Cortex of kidney (tissue), 1 donor: Measurements from ENCODE around the gene ACVR1B.

Experiments
- DNase-seq: peaks from one replicate; lab custom pipeline; 2025; lab: John Stamatoyannopoulos, UW

Gene ACVR1B

DNA sequence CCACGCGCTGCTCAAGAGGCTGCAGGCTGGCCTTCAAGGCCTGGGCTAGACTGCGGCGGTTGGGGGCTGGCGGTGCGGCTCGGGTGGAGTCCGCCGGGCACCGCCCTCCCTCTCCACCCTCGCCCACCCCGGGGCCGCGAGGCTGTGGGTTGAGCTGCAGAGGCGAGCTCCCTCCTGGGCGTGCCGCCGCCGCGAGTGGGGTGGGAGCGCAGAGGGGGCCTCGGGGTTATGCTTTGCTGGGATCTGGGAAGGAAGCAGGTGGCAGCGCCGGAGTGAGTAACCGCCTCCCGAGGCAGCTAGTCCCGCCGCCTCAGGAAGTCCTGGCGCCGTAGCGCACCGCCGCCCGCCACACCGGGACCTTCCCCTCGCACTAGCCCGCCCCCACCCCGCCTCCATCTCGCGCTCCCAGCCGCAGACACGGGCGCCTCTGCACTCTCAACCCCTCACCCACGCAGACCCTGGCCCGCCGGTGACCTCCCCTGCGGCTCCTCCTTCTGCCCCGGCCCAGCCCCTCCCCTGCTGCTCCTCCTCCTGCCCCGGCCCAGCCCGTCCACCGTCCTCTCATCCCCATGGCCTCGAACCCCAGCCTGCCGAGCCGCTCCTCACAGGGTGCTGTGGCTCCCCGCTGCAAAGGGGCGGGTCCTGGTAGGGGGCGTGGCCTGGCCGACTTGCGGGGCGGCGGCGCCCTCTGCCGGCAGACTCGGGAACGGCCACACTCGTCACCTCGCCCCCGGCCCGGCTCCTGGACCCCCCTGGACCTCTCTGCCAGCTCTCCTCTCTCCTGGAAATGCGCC lies 71.9 kb downstream of the ACVR1B start:
- DNase-seq: no peak

- no peak for DNase-seq
Observed at GRCh38 chr12:52023976-52024688, 72.6 kb downstream of the ACVR1B start.

- no peak for DNase-seq
Observed at GRCh38 chr12:52024845-52025230, 73.3 kb downstream of the ACVR1B start.

DNA sequence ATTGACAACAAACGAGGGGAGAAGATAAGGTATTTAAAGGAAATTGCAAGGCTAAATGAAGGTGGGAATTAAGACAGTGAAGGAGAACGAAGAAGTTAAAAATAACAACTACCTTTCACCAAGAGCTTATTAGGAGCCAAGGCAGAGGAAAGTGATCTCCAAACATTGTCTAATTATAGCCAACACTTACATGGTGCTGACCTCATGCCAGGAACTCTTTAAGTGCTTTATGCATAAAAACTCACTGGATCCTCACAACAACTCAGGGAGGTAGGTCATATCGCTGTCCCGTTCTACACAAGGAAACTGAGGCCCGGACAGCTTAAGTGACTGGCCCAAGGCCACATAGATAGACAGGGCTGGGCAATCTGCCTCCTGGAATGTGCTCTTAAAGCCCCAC lies 74.8 kb downstream of the ACVR1B start:
- no peak for DNase-seq

DNA sequence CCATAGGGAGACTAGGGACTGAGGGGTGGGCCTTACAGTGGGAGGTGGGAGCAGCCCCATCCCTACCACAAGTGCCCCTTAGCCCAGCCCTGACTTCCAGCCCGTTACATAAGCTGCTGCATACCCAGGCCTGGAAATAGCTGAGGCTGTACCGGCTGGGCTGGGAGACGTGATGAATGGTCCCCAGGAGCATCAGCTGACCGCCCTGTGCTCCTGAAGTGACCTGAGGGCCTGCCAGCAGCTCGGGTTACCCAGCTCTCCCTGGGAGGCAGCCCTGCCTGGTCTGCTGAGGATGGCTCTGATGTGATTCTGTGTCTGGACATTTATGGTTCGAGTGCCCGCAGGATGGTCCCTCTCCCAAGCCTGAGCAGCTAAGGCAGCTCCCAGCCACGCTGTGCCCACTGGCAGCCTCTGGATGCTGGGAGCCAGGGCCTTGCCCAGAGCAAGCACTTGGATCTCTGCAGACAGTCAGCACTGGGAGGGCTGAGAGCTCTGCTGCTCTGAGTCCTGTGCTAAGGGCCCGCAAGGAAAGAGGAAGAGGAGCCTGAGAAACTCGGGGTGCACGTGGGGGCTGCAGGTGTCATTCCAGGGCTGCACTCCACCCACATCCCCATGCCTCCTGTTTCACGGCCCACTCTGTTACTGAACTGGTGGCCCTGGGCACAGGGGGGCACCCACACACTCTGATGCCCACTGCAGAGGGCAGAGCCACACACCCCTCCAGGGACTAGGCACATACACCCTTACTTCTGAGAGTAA lies 75.8 kb downstream of the ACVR1B start:
- DNase-seq: no peak

- no peak for DNase-seq
Observed at GRCh38 chr12:52029685-52030084, 78.2 kb downstream of the ACVR1B start.

- DNase-seq: no peak
Observed at GRCh38 chr12:52032446-52032803, 80.9 kb downstream of the ACVR1B start.

DNA sequence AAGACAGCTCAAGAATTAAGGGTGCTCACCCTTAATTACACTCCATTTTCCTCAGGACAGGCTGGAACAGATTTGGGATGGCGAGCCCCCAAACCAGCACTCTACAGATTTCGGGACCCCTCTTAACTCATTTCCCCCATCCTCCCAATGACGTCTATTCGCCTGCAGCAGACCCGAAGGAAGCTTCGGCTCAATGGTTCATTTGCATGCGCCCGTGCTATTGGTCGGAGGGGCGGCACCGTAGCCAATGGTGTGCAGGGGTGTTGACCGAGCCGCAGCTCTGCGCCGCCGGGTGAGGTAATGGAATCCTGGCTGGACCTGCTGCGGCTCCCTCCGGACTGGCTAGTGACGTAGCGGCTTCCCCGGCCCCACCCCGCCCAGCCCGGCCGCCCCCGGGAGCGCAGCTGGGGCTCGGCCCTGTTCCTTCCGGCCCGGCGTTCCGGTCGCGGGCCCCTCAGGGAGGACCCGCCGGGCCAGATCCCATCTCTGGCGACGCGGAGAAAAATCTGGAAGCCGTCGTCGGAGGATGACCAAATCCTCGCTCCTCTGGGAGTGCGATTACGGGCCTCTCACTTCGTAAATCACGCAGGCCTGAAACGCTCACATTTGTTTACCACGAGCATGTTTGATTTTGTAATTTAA lies 81.4 kb downstream of the ACVR1B start:
- peak; percentile 88 for DNase-seq

- no peak for DNase-seq
Observed at GRCh38 chr12:52033446-52034140, 82.1 kb downstream of the ACVR1B start.

- DNase-seq: no peak
Observed at GRCh38 chr12:52035190-52035589, 83.7 kb downstream of the ACVR1B start.

DNA sequence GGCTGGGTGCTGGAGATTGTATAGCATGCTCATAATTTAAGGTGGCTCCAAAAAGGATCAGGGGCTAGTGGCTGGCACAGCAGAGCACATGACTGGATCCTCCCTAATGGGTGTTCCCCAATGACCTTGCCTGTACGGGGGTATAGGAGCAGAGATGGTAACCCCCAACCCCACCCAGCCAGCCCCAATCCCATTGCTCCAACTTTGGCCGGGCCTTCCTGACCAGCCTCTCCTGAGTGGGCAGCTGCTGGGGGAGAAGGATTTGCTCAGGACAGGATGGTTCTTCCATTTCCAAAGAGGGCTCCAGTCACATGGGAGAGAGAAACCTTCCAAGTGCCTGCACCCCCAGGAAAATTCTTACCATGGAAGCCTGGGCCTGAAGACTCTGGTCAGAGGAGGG lies 84.4 kb downstream of the ACVR1B start:
- no peak for DNase-seq

- peak; percentile 40 for DNase-seq
Observed at GRCh38 chr12:52036587-52037171, 85.2 kb downstream of the ACVR1B start.

DNA sequence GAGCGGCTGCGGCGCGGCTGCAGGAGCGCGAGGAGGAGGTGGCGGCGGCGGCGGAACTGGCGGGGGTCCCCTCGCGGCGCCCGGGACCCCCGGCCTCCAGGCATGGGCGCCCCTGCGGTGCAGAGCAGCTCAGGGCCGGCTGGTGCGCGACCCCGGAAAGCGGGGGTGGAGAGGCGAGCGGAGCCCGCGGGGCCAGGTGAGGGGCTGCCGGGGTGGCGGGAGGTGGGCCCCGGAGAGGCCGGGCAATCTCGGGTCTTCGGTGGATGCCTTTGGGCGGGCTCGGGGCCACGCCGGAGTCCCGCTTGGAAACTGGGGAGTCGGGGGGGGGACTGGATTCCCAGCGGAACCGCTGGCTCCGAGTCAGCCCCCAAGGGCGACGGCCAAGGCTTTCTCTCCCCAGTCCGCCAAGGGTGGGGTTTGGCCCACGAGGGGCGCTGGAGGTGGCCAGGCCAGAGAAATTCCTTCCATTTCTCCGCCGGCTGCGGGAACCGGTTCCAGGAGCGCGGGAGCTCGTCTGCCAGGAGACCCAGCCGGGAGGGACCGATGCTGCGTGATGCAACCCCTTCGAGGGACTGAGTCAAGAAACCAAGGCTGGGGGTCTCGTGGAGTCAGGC lies 85.9 kb downstream of the ACVR1B start:
- no peak for DNase-seq

GRCh38 chr12:52038447-52038846 lies 86.9 kb downstream of the ACVR1B start:
- no peak for DNase-seq

- no peak for DNase-seq
Observed at GRCh38 chr12:52041035-52041434, 89.5 kb downstream of the ACVR1B start.

GRCh38 chr12:52041695-52042123 lies 90.2 kb downstream of the ACVR1B start:
- no peak for DNase-seq

DNA sequence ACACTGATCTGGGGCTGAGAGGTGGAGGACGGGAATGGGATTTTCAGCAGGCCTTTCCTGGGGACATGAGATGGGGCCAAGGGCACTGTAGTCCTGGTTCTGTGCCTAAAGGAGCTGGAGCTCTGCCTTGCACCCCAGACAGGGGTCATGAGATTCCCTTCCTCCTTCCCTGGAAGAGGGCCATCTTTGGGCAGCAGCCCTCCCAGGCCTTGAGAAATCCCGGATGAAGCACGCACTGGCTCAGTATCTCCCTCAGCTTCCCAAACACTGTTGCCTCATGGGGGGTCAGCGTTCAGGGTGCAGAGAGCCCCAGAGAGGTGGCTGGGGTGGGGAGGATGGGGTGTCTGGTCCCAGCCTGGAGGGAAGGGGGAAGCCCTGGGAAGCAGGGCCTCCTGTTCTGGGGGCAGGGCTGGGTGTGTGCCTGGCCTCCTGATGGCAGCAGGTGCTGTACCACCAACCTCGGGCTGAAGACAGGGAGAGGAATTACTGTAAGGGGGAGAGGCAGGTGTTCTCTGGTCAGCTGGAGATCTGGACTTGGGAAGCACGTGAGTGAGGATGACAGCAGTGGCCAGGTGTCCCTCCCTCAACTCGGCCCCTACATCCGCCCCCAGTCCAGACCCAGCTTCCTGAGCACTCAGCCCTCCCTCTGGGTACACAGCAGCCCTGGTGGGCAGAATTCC lies 91.3 kb downstream of the ACVR1B start:
- DNase-seq: no peak

DNA sequence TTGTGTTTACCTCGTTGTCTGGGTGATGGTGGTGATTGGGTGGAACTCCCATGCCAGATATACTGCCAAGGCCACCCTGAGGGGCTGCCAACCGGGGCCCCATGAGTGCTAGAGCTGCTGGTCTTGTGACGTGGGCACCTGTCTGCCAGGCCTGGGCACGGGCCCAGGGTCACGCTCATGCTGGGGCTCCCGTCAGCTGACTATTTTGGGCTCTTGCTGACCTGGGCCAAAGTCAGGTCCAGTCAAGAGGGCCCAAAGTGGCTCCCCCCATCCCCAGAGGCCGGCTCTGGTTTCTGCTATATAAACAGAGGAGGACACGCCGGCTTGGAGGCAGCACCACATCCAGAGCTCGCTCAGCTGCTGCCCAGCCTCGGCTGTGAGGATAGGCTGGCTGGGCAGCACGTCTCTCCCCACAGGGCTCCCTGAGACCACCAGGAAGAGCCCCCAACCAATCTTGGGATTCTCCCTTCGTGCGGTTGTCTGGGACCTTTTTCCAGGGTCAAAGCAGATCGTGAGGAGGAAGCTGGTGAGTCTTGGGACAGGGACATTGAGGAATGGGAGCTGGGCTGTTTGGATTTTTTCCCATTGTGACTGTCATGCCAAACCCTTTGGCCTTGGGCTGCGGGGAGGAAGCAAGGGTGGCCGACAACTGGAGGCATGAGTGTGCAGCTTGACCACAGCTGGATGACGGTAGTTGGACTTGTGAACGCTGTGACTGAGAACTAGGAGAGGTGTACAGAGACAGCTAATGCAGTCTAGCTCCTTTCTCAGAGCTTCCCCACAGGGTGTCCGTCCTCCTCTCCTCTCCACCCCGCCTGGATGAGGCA lies 92.1 kb downstream of the ACVR1B start:
- DNase-seq: no peak

DNA sequence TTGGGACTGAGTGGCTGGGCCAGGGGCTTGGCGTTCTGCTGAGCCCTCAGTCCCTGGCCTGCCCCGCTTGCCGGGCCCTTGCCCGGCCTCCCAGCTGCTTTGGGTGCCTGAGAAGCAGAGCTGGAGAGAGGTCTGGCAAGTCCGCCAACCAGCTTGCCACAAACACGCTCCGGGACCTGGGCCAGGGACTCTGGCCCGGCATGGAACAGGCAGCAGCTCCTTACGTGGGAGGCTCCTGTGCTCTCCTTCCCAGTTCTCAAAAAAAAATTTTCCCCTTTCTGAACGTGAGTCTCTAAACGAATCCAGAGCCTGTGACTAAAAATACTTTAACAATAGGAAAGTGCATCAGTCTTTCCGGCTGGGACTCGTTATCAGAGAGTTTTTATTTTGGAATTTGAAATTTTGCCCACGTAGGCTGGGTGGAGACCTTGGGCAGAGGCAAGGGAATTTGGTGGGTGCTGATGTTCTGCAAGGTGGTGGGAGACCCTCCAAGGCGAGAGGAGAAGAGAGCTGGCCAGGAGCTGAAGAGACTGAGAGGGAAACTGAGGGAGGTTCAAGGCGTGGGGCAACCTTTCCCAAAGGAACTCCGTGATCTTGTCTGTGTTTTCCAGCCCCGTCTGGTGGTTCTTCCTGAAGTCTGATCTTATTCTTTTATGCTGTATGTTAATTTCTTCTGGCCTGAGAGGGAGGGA lies 92.9 kb downstream of the ACVR1B start:
- DNase-seq: no peak
